A549 (cell line): ENCODE results near the gene EPHB4. TPM values are rescaled to one million over a fixed set of nuclear protein-coding genes. Genes with fewer than 3 reads are reported as not detected.

Source experiments
- ATAC-seq, 2 experiments: fragments of 200-7000 bp in 1 of 2; fragments of >200 bp in 1 of 2; cut with Nextera tagmentation in 1 of 2; cut with Tn5 transposase in 1 of 2; 3 replicates each; pipeline versions ENCODE4 v1.8.0 to v1.9.1; 2018 to 2020; ENCODE audit warnings: mild to moderate bottlenecking in 1 of 2, moderate library complexity in 1 of 2
- CTCF ChIA-PET: fragments of 300-600 bp; sonication (Branson Sonifier 250); formaldehyde crosslinking; extraction: SDS; loops from one replicate; lab custom pipeline; 2021; ENCODE audit warnings: antibody characterized with exemption, inconsistent platforms; lab: Yijun Ruan, JAX
- POLR2A ChIA-PET: fragments of 350-600 bp; formaldehyde crosslinking; extraction: SDS; loops from one replicate; lab custom pipeline; 2021; ENCODE audit warnings: antibody characterized with exemption, inconsistent platforms; lab: Yijun Ruan, JAX
- DNase-seq, 2 experiments: peaks; one replicate each; pipeline versions ENCODE4 v3.0.0 to v3.0.0-alpha.2; 2011 to 2016; ENCODE audit warnings: low read depth in 1 of 2, low spot score in 1 of 2
- FAIRE-seq: peaks from 2 replicates; lab custom pipeline; 2011; peaks lifted over from hg19 to GRCh38; lab: Jason Lieb, UNC
- H3K27ac ChIP-seq, 2 experiments: fragments of >200 bp; sonication (Bioruptor Twin); formaldehyde crosslinking; 3 replicates each; pipeline ENCODE4 v1.5.1; 2016 to 2017
- H3K4me1 ChIP-seq: fragments of >200 bp; sonication (Bioruptor Twin); formaldehyde crosslinking; 3 replicates; pipeline ENCODE4 v1.6.1; 2016
- H3K4me2 ChIP-seq: fragments of >200 bp; sonication (Bioruptor Twin); formaldehyde crosslinking; 3 replicates; pipeline ENCODE4 v1.6.1; 2016
- H3K4me3 ChIP-seq: fragments of >200 bp; sonication (Bioruptor Twin); formaldehyde crosslinking; 3 replicates; pipeline ENCODE4 v1.5.1; 2016
- H3K9me3 ChIP-seq: fragments of >200 bp; sonication (Bioruptor Twin); formaldehyde crosslinking; 3 replicates; pipeline ENCODE4 v1.6.1; 2016
- CEBPB ChIP-seq, 2 experiments: fragments of >200 bp in 1 of 2; sonication (Bioruptor Twin) in 1 of 2; formaldehyde crosslinking in 1 of 2; IDR thresholded peaks; 2 replicates each; pipeline ENCODE4 v1.6.1; 2012 to 2016
- CHD2 ChIP-seq: fragments of 150-350 bp; IDR thresholded peaks from 2 replicates; pipeline ENCODE4 v1.6.1; 2014; ENCODE audit warnings: low read length; ENCODE audit not compliant: partially characterized antibody
- CHD4 ChIP-seq: fragments of 200-600 bp; sonication (generic); IDR thresholded peaks from 2 replicates; pipeline ENCODE4 v1.6.1; 2016; ENCODE audit warnings: antibody characterized with exemption, mild to moderate bottlenecking, borderline replicate concordance
- CTCF ChIP-seq: fragments of >200 bp; sonication (Bioruptor Twin); formaldehyde crosslinking; IDR thresholded peaks from 3 replicates; pipeline ENCODE4 v1.5.1; 2016
- EHF ChIP-seq: fragments of 250-450 bp; sonication (Bioruptor Pico); IDR thresholded peaks from 2 replicates; pipeline ENCODE4 v1.5.0; 2020; ENCODE audit warnings: mild to moderate bottlenecking
- EHMT2 ChIP-seq: fragments of 200-600 bp; sonication (generic); IDR thresholded peaks from 2 replicates; pipeline ENCODE4 v1.6.1; 2016; ENCODE audit warnings: antibody characterized with exemption, low read depth, mild to moderate bottlenecking, moderate library complexity
- FOXS1 ChIP-seq: fragments of 250-450 bp; sonication (Bioruptor Pico); IDR thresholded peaks from 2 replicates; pipeline ENCODE4 v1.5.0; 2020; ENCODE audit warnings: mild to moderate bottlenecking, moderate library complexity
- HDAC2 ChIP-seq: fragments of 200-600 bp; sonication (generic); IDR thresholded peaks from 2 replicates; pipeline ENCODE4 v1.6.1; 2016
- HES2 ChIP-seq: fragments of >200 bp; sonication (Bioruptor Twin); formaldehyde crosslinking; IDR thresholded peaks from 2 replicates; pipeline ENCODE4 v1.6.1; 2016
- HEYL ChIP-seq: fragments of 250-450 bp; sonication (Bioruptor Pico); IDR thresholded peaks from 2 replicates; pipeline ENCODE4 v1.8.0; 2021; ENCODE audit warnings: mild to moderate bottlenecking, moderate library complexity
- HMGXB4 ChIP-seq: fragments of 250-450 bp; sonication (Bioruptor Pico); IDR thresholded peaks from 2 replicates; pipeline ENCODE4 v1.5.0; 2021; ENCODE audit warnings: mild to moderate bottlenecking, moderate library complexity, borderline replicate concordance
- HOXB5 ChIP-seq: fragments of 250-450 bp; sonication (Bioruptor Pico); IDR thresholded peaks from 2 replicates; pipeline ENCODE4 v1.5.0; 2020; ENCODE audit warnings: mild to moderate bottlenecking, moderate library complexity
- JUN ChIP-seq, 2 experiments: fragments of >200 bp; sonication (Bioruptor Twin); formaldehyde crosslinking; IDR thresholded peaks; 2 replicates in 1 of 2; 3 replicates in 1 of 2; pipeline ENCODE4 v1.6.1; 2016 to 2017
- MAX ChIP-seq: IDR thresholded peaks from 2 replicates; pipeline ENCODE4 v1.6.1; 2012
- POLR2AphosphoS2 ChIP-seq: conservative IDR thresholded peaks from 2 replicates; pipeline ENCODE4 v1.6.1; 2012; ENCODE audit warnings: low read length, improper control_type of control experiment, inconsistent platforms
- RAD21 ChIP-seq, 2 experiments: fragments of >200 bp in 1 of 2; sonication (Bioruptor Twin) in 1 of 2; formaldehyde crosslinking in 1 of 2; IDR thresholded peaks in 1 of 2; conservative IDR thresholded peaks in 1 of 2; 2 replicates in 1 of 2; 3 replicates in 1 of 2; pipeline ENCODE4 v1.6.1; 2012 to 2018; ENCODE audit warnings: inconsistent platforms in 1 of 2
- RCOR1 ChIP-seq: fragments of 150-350 bp; IDR thresholded peaks from 2 replicates; pipeline ENCODE4 v1.6.1; 2014; ENCODE audit warnings: antibody characterized with exemption, low read length, low read depth
- REST ChIP-seq: fragments of 200-600 bp; sonication (generic); IDR thresholded peaks from 2 replicates; pipeline ENCODE4 v1.6.1; 2016; ENCODE audit warnings: antibody characterized with exemption, mild to moderate bottlenecking, moderate library complexity
- RFX5 ChIP-seq: fragments of 450-650 bp; IDR thresholded peaks from 2 replicates; pipeline ENCODE4 v1.7.1; 2014; ENCODE audit warnings: antibody characterized with exemption, mild to moderate bottlenecking, moderate library complexity
- RNF2 ChIP-seq: fragments of 200-600 bp; sonication (generic); IDR thresholded peaks from 2 replicates; pipeline ENCODE4 v1.6.1; 2016; ENCODE audit warnings: low read depth, mild to moderate bottlenecking, antibody characterized with exemption, moderate library complexity, borderline replicate concordance
- SMC3 ChIP-seq: fragments of >200 bp; sonication (Bioruptor Twin); formaldehyde crosslinking; IDR thresholded peaks from 3 replicates; pipeline ENCODE4 v1.6.1; 2018; ENCODE audit warnings: inconsistent platforms
- SREBF2 ChIP-seq: fragments of 450-650 bp; IDR thresholded peaks from 2 replicates; pipeline ENCODE4 v1.6.1; 2014; ENCODE audit warnings: mild to moderate bottlenecking, moderate library complexity
- TFCP2L1 ChIP-seq: fragments of 250-450 bp; sonication (Bioruptor Pico); IDR thresholded peaks from 2 replicates; pipeline ENCODE4 v1.5.0; 2021; ENCODE audit warnings: mild to moderate bottlenecking
- TP53 ChIP-seq: fragments of 250-450 bp; sonication (Bioruptor Pico); IDR thresholded peaks from 2 replicates; pipeline ENCODE4 v1.5.0; 2021; ENCODE audit warnings: mild to moderate bottlenecking, moderate library complexity
- ZFP36 ChIP-seq: fragments of 450-650 bp; IDR thresholded peaks from 2 replicates; pipeline ENCODE4 v1.6.1; 2014; ENCODE audit warnings: borderline replicate concordance; ENCODE audit not compliant: partially characterized antibody
- WGBS: methylation state at CpG from one replicate; pipeline ENCODE4 v1.1.6; 2017; ENCODE audit errors: missing lambda C conversion rate; 5-methylcytosine and 5-hydroxymethylcytosine counted together
- polyA plus RNA-seq, 4 experiments: library from polyadenylated mRNA; depleted of rRNA in 3 of 4; stranded (reverse); fragments of >200 nt; fragmentation: RNase III in 1 of 4; extraction: RNeasy Plus Mini Kit Qiagen cat#74134 plus additional on column Dnase treatment in 1 of 4; gene quantifications; 2 replicates in 3 of 4; 3 replicates in 1 of 4; pipeline ENCODE4 v1.2.3, GENCODE V29; 2011 to 2017

The EPHB4 gene
- polyA plus RNA-seq, 2 of the 4 experiments (the other 2 are of a cell fraction): 30.4 to 40.5 TPM

- no peak for TF ChIP-seq CTCF
- TF ChIP-seq, all 56 proteins: peak for 0
These were observed 40.6 kb upstream of the EPHB4 start (continued) for GRCh38 chr7:100867776-100868485.

GRCh38 chr7:100867040-100867775 lies 39.9 kb upstream of the EPHB4 start, which contains the start of gene TRIP6:
Gene TRIP6, plus strand, starts transcription at chr7:100867387. Its CDS starts 111 bp downstream, at chr7:100867498.
- CTCF ChIA-PET: interaction anchor here (1.0 to 1.6 kb wide), 2 partner anchors 10 to 16 kb away, joined by 3 to 6 read pairs; partner anchors contain the start of gene SLC12A9
- DNase-seq (peak; percentile 79 to 93), ATAC-seq (peak; percentile 69 to 82), FAIRE-seq (no peak)
- POLR2A ChIA-PET: interaction anchor here (0.8 to 1.0 kb wide), 3 partner anchors 8 to 161 kb away, joined by 3 to 4 read pairs (median 3); partner anchors contain the start of genes POP7 and SRRT
- H3K4me2 ChIP-seq: peak within 1 kb of the TSS; percentile 80
- H3K4me1 ChIP-seq: peaks cover 22% of the 10 kb centered on the region
- 37% methylated on average over 29 of the region's 42 CpGs for WGBS
- no peaks in the 10 kb centered on the region for H3K9me3 ChIP-seq
- peak within 1 kb of the TSS; percentile 69 for H3K4me3 ChIP-seq
- H3K27ac ChIP-seq: peak within 1 kb of the TSS; percentile 95 to 98
- TF ChIP-seq RCOR1 (no peak), JUN (IDR thresholded peaks at IDR 0.05) (peak; percentile 35 to 63; a peak in 2 of 5 replicates), EHMT2 (no peak), CHD4 (no peak), SREBF2 (no peak), SMC3 (no peak), RNF2 (no peak), POLR2AphosphoS2 (no peak), RFX5 (no peak), FOXS1 (CRISPR knock-in tag) (no peak), HMGXB4 (no peak), TFCP2L1 (CRISPR knock-in tag) (peak; percentile 49; the same call in 1 of the 2 replicates), RAD21 (conservative IDR thresholded peaks at IDR 0.05 in 1 of 2, IDR thresholded peaks at IDR 0.05 in 1 of 2) (no peak), MAX (peak; percentile 93), CEBPB (IDR thresholded peaks at IDR 0.05) (0 out of 4 replicates have a peak, but pooled peaks of 1 of the 2 experiments have one; percentile 1), HEYL (CRISPR knock-in tag) (no peak), CTCF (no peak), HES2 (no peak), HOXB5 (no peak), CHD2 (no peak), ZFP36 (no peak), REST (no peak), HDAC2 (no peak), TP53 (CRISPR knock-in tag) (no peak), EHF (0 out of 2 replicates have a peak, but pooled peaks have one; percentile 59)
